SH-SY5Y (cell line): ENCODE measurements around the gene ZNF428.

ENCODE experiments used
- GATA2 ChIP-seq: IDR thresholded peaks from 2 replicates; pipeline ENCODE4 v1.6.1; 2011; ENCODE audit warnings: mild to moderate bottlenecking, low read depth, low read length
- GATA3 ChIP-seq: IDR thresholded peaks from 2 replicates; pipeline ENCODE4 v1.6.1; 2011; ENCODE audit warnings: low read depth, mild to moderate bottlenecking, low read length, moderate library complexity

DNA sequence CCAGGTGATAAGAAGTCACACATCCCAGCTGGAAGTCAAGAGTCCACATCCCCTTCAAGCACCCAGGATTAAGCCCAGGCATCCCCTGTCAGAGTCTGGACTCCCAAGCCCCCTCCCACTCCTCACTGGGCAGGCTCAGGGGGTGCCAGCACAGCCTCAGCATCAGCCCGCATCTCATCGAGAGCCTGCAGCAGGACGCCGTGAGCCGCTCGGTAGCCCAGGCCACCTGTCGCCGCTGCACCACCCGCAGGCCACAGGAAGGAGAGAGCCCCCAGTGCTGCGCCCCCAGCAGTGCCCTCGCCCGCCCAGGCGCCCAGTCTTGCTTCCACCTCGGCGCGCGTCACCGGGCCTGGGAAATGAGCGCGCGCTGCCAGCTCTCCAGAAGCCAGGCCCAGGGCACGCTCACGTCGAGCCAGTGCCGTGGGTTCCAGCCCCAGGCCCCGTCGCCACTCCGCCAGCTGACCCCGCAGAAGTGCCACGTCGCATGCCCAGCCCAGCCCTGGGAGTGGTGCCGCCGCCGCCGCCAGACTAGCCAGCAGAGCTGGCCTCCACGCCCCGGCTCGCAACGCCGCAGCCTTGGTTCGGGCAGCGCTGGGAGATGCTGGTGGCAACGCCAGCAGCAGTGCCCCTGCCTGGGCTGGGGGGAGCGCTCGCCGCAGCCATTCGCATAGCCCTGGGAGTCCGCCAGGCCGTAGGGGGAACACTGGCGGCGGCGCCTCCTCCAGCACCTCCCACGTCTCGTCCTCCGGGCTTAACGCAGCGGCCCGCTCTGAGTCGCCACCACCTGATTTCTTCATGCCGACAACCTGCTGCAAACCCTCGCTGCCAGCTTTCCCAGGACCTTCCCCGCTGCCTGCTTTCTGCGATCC lies 27.3 kb downstream of the ZNF428 start:
- TF ChIP-seq GATA2 (no peak), GATA3 (no peak)
